GM19372 (cell line): ENCODE data around the gene TRIP13.
A peak's percentile ranks its signal among the peaks of the same experiment; 100 is the strongest.

Experiments
- ATAC-seq: cut with Tn5 transposase; IDR thresholded peaks from one replicate; pipeline ENCODE4 v1.9.1; 2021; ENCODE audit warnings: mild to moderate bottlenecking, low read depth, moderate library complexity; ENCODE audit not compliant: unreplicated experiment

Gene TRIP13

DNA sequence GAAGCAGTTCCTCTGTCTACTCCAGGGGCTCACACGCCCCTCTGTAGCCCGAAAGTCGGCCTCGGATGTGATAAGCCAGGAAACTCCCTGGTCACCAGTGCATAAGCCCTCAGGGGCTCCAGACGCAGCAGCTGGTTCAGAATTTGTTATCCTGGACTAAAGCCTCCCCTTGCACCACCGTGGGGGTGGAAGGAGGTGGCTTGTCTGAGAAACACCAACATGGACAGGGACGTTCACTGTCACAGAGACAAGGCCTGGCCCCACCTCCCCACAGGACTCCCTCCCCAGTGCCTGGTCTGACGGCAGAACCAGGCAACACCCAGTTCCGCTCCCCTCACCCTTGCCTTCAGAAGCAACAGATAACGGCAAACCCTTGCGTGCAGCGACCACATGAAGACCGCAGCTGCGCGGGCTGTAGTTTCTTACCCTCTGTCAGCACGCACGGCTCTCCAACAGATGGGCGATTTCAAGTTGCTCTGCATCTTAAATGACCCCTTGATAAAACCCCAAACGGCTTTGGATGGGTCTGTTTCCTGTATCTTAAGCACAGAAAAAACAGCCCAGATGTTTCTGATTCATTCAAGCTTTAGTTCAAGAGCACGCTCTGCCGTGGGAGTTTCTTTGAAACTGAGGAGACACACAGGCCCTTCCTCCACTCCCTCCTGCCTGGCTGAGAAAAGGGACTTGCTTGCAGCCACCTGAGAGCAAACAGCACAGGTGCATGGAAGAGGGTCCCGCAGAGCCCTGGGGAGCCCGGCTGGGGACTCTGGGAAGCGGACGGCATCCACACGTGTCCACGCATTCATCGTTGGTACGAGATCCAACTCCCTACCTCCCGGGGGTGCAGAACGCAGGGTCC, 71.2 kb downstream of the TRIP13 start:
- ATAC-seq: peak; percentile 56

DNA sequence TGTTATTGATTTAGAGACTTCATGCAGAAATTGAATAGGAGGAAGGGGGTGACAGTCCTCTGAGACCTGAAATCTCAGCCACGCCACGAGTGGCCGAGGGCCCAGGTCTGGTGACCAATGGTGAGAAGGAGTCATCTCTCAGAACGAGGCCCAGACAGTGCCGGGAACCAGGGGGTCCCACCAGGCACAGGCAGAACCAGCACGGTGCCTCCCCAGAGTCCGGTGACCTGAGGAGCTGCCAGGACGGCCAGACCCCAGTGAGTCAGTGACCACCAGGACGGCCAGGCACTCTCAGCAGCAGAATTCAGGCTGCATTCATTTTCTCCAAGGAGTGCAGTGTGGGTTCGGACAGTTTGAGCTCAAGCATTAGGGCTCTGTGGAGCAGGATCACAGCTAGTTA, 72.1 kb downstream of the TRIP13 start:
- ATAC-seq: no peak

DNA sequence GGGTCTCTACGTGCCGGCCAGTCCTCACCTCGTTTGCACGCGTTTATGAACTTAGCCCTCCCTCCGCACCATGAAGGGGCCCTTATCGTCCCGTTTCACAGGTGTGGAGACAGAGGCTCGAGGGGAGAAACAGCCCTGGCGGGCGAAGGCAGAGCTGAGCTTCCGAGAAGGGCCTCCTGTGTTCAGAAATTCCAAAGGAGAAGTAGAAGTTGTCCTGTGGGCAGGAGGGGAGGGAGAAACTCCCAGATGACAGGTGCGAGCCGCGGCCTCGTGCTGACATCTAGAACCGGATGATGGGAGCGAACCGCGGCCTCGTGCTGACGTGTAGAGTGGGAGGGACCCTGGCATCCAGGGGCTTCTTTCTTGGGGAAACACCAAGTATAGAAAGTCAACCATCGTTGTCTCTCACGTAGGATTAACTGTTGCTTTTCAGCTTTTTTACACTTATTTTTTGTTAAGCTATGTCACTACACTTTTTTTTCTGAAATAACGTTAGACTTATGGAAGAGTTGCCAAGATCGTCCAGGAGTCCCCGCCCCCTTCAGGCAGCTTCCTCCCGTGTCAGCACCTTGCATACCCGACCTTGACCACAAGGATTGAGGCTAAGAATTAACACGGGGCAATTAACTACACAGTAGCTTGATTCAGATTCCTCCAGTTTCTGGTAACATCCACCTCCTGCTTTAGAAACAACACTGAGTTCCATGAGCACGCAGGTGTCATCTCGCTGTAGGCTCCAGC, 73.1 kb downstream of the TRIP13 start:
- no peak for ATAC-seq

DNA sequence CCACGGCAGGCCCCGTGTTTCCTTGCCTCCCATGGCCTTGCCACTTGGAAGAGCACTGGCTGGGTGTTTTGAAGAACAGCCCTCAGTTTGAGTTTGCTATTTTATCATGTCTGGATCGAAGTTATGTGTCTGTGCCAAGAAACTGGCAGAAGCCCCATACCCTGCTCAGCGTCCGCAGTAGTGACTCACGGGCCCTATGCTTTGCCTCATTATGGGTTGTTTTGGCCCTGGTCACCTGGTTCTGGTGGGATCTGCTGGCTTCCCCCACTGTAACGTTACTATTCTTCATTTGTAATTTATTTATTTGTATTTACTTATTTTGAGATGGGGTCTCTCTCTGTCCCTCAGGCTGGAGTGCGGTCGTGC, 73.6 kb downstream of the TRIP13 start:
- ATAC-seq: no peak

DNA sequence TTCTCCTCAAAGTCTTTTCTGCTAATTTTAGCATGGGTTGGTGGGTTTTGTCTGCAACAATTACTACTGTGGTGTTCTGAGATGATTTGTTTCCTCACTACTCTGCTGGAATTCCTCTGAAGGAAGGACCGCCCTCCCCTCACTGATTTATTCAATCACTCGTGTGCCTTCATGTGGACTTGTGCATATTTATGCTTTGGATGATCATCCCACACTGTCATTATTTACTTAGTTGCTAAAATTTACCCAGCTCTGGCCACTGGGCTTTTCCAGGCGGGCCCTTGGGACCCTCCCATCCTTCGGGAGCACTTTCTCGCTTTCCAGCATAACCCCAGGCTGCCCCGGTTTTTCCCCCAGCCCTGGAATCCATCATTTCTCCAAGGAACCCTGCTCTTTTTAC, 74.3 kb downstream of the TRIP13 start:
- no peak for ATAC-seq
